ENCODE data around the gene KIF9. TPM values are rescaled to one million over a fixed set of nuclear protein-coding genes. Genes with fewer than 3 reads are reported as not detected.
"Not testable (repeated sequence)": the region's sequence is repeated elsewhere in the genome, so short reads cannot be mapped to it uniquely, and the experiment has no call there.

KIF9 gene
- total RNA-seq, 1 donor from 2014 or later, result 3.0 TPM

GRCh38 chr3:47283193-47283537, 566 bp upstream of the KIF9 start:
- no peak for DNase-seq
- Mint-ChIP-seq H3K9me3 (no peaks in the 10 kb centered on the region), H3K27ac (peak overlapping the region; percentile 100), H3K36me3 (ENCODE audit: low read depth) (peaks cover 14% of the 10 kb centered on the region), H3K4me3 (peak overlapping the region; percentile 100), H3K27me3 (peaks cover 3% of the 10 kb centered on the region), H3K4me1 (peaks cover 29% of the 10 kb centered on the region)
- intact Hi-C loops (cut with micrococcal nuclease), result loop anchor here (1.0 to 5.0 kb wide), 5 partner anchors 119 to 806 kb away; partner anchors contain the start of genes NBEAL2, SCAP, SETD2 and SMARCC1

GRCh38 chr3:47280519-47280918, 2.1 kb downstream of the KIF9 start:
- intact Hi-C loops (cut with micrococcal nuclease), result loop anchor here (5.0 kb wide), 2 partner anchors 197 to 502 kb away; partner anchors contain the start of genes SCAP and SMARCC1
- H3K4me3 Mint-ChIP-seq, result no peak overlapping the region
- H3K9me3 Mint-ChIP-seq, result no peaks in the 10 kb centered on the region
- peaks cover 11% of the 10 kb centered on the region for H3K36me3 Mint-ChIP-seq (ENCODE audit: low read depth)
- H3K4me1 Mint-ChIP-seq, result peaks cover 25% of the 10 kb centered on the region
- DNase-seq, result no peak
- peaks cover 3% of the 10 kb centered on the region for H3K27me3 Mint-ChIP-seq
- no peak overlapping the region for H3K27ac Mint-ChIP-seq

- H3K36me3 Mint-ChIP-seq (ENCODE audit: low read depth), result no peaks in the 10 kb centered on the region
- H3K27ac Mint-ChIP-seq, result no peak overlapping the region
- peaks cover 1% of the 10 kb centered on the region for H3K4me1 Mint-ChIP-seq
- no peaks in the 10 kb centered on the region for H3K9me3 Mint-ChIP-seq
- no peak for DNase-seq
- no peak overlapping the region for H3K4me3 Mint-ChIP-seq
- intact Hi-C loops (cut with micrococcal nuclease), result no loop called here
- no peaks in the 10 kb centered on the region for H3K27me3 Mint-ChIP-seq
Observed at GRCh38 chr3:47276558-47276957, 6.0 kb downstream of the KIF9 start.

GRCh38 chr3:47274652-47275051, 7.9 kb downstream of the KIF9 start:
- no peaks in the 10 kb centered on the region for H3K27me3 Mint-ChIP-seq
- no peak overlapping the region for H3K27ac Mint-ChIP-seq
- H3K9me3 Mint-ChIP-seq, result no peaks in the 10 kb centered on the region
- H3K4me1 Mint-ChIP-seq, result no peaks in the 10 kb centered on the region
- intact Hi-C loops (cut with micrococcal nuclease), result no loop called here
- H3K36me3 Mint-ChIP-seq (ENCODE audit: low read depth), result no peaks in the 10 kb centered on the region
- no peak overlapping the region for H3K4me3 Mint-ChIP-seq
- DNase-seq, result no peak

- Mint-ChIP-seq H3K27ac (no peak overlapping the region), H3K4me1 (no peaks in the 10 kb centered on the region), H3K36me3 (ENCODE audit: low read depth) (no peaks in the 10 kb centered on the region), H3K27me3 (no peaks in the 10 kb centered on the region), H3K4me3 (no peak overlapping the region), H3K9me3 (no peaks in the 10 kb centered on the region)
- intact Hi-C loops (cut with micrococcal nuclease), result no loop called here
- no peak for DNase-seq
Observed at GRCh38 chr3:47273564-47273963, 9.0 kb downstream of the KIF9 start.

- DNase-seq, result no peak
- Mint-ChIP-seq H3K27me3 (no peaks in the 10 kb centered on the region), H3K27ac (no peak overlapping the region), H3K9me3 (no peaks in the 10 kb centered on the region), H3K4me3 (no peak overlapping the region), H3K4me1 (peaks cover 4% of the 10 kb centered on the region), H3K36me3 (ENCODE audit: low read depth) (no peaks in the 10 kb centered on the region)
- intact Hi-C loops (cut with micrococcal nuclease), result no loop called here
Observed at GRCh38 chr3:47270526-47270925, 12.1 kb downstream of the KIF9 start.

- no peak overlapping the region for H3K4me3 Mint-ChIP-seq
- no peak for DNase-seq
- H3K9me3 Mint-ChIP-seq, result no peaks in the 10 kb centered on the region
- H3K4me1 Mint-ChIP-seq, result peaks cover 4% of the 10 kb centered on the region
- no peaks in the 10 kb centered on the region for H3K36me3 Mint-ChIP-seq (ENCODE audit: low read depth)
- H3K27ac Mint-ChIP-seq, result no peak overlapping the region
- no peaks in the 10 kb centered on the region for H3K27me3 Mint-ChIP-seq
- intact Hi-C loops (cut with micrococcal nuclease), result no loop called here
Observed at GRCh38 chr3:47267490-47267824, 15.1 kb downstream of the KIF9 start.

GRCh38 chr3:47266709-47267489, 15.7 kb downstream of the KIF9 start:
- Mint-ChIP-seq H3K27ac (no peak overlapping the region), H3K4me3 (no peak overlapping the region), H3K9me3 (no peaks in the 10 kb centered on the region), H3K4me1 (peaks cover 4% of the 10 kb centered on the region), H3K27me3 (no peaks in the 10 kb centered on the region), H3K36me3 (ENCODE audit: low read depth) (no peaks in the 10 kb centered on the region)
- no peak for DNase-seq
- intact Hi-C loops (cut with micrococcal nuclease), result no loop called here

GRCh38 chr3:47265725-47266428, 16.7 kb downstream of the KIF9 start:
- Mint-ChIP-seq H3K9me3 (no peaks in the 10 kb centered on the region), H3K4me3 (no peak overlapping the region), H3K36me3 (ENCODE audit: low read depth) (no peaks in the 10 kb centered on the region), H3K27ac (no peak overlapping the region), H3K27me3 (no peaks in the 10 kb centered on the region), H3K4me1 (peaks cover 4% of the 10 kb centered on the region)
- DNase-seq, result no peak
- intact Hi-C loops (cut with micrococcal nuclease), result no loop called here

- no peaks in the 10 kb centered on the region for H3K9me3 Mint-ChIP-seq
- intact Hi-C loops (cut with micrococcal nuclease), result no loop called here
- DNase-seq, result no peak
- H3K4me3 Mint-ChIP-seq, result no peak overlapping the region
- H3K27me3 Mint-ChIP-seq, result no peaks in the 10 kb centered on the region
- no peak overlapping the region for H3K27ac Mint-ChIP-seq
- no peaks in the 10 kb centered on the region for H3K36me3 Mint-ChIP-seq (ENCODE audit: low read depth)
- H3K4me1 Mint-ChIP-seq, result peaks cover 4% of the 10 kb centered on the region
Observed at GRCh38 chr3:47265008-47265407, 17.6 kb downstream of the KIF9 start.

- intact Hi-C loops (cut with micrococcal nuclease), result no loop called here
- Mint-ChIP-seq H3K4me1 (no peaks in the 10 kb centered on the region), H3K27me3 (no peaks in the 10 kb centered on the region), H3K9me3 (no peaks in the 10 kb centered on the region), H3K4me3 (no peak overlapping the region), H3K27ac (no peak overlapping the region), H3K36me3 (ENCODE audit: low read depth) (no peaks in the 10 kb centered on the region)
- DNase-seq, result no peak
Observed at GRCh38 chr3:47261301-47261700, 21.3 kb downstream of the KIF9 start.

- H3K27ac Mint-ChIP-seq, result no peak overlapping the region
- no peaks in the 10 kb centered on the region for H3K4me1 Mint-ChIP-seq
- H3K36me3 Mint-ChIP-seq (ENCODE audit: low read depth), result no peaks in the 10 kb centered on the region
- H3K27me3 Mint-ChIP-seq, result no peaks in the 10 kb centered on the region
- no peak overlapping the region for H3K4me3 Mint-ChIP-seq
- no peaks in the 10 kb centered on the region for H3K9me3 Mint-ChIP-seq
- no peak for DNase-seq
- intact Hi-C loops (cut with micrococcal nuclease), result no loop called here
Observed at GRCh38 chr3:47260605-47261004, 22.0 kb downstream of the KIF9 start.

GRCh38 chr3:47259114-47259513, 23.5 kb downstream of the KIF9 start:
- Mint-ChIP-seq H3K4me3 (no peak overlapping the region), H3K27me3 (no peaks in the 10 kb centered on the region), H3K9me3 (no peaks in the 10 kb centered on the region), H3K4me1 (no peaks in the 10 kb centered on the region), H3K36me3 (ENCODE audit: low read depth) (no peaks in the 10 kb centered on the region), H3K27ac (no peak overlapping the region)
- intact Hi-C loops (cut with micrococcal nuclease), result no loop called here
- no peak for DNase-seq

- H3K36me3 Mint-ChIP-seq (ENCODE audit: low read depth); H3K4me1 Mint-ChIP-seq; DNase-seq; intact Hi-C loops (cut with micrococcal nuclease); H3K9me3 Mint-ChIP-seq; H3K4me3 Mint-ChIP-seq; H3K27me3 Mint-ChIP-seq; H3K27ac Mint-ChIP-seq: not testable (repeated sequence)
Observed at GRCh38 chr3:47256331-47256730, 26.3 kb downstream of the KIF9 start.
